GM21447 (cell line): ENCODE measurements around the gene TUBGCP5.

ENCODE experiments used
- ATAC-seq: cut with Tn5 transposase; IDR thresholded peaks from one replicate; pipeline ENCODE4 v1.9.1; 2021; ENCODE audit not compliant: unreplicated experiment

TUBGCP5 gene

GRCh38 chr15:22954798-22955543, 84.4 kb downstream of the TUBGCP5 start:
- ATAC-seq: no peak

GRCh38 chr15:22954326-22954725, 85.0 kb downstream of the TUBGCP5 start:
- ATAC-seq: no peak

DNA sequence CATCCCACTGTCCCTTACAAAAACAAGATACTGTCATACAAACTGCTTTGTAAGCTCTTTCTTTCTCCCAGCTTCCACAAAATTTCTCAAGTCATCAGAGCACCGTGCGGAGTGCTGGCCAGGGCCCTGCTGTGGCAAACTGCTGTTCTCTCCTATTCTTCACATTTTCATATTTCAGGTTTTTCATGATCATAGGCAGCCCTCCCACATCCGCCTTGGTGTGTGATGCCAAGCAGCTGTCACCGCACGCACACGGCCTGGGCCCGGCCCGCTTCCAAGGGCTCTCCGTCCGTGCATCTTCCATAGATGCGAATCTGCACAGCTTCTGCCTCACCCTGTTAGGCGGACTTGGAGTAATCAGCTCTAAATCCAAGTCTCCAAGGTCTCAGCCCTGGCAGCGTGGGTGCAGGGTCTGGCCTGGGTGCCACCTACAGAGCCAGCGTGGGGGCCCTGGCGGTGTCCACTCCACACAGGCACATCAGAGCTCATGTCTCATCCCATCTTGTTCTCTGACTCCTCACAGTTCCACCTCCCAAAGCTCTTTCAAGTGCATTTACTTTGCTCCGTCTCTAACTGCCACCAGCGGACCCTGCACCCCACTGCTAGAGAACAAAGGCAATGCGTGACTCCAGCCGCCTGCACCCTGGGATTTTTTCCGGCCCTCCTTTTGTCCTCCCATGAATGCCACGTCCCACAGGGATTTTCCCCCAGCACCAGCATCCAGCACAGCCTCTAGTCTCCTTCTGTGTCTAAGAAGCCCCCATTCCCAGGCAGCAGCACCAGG, 86.4 kb downstream of the TUBGCP5 start:
- no peak for ATAC-seq

- ATAC-seq: no peak
Measured at GRCh38 chr15:22951381-22952280, 87.7 kb downstream of the TUBGCP5 start.

DNA sequence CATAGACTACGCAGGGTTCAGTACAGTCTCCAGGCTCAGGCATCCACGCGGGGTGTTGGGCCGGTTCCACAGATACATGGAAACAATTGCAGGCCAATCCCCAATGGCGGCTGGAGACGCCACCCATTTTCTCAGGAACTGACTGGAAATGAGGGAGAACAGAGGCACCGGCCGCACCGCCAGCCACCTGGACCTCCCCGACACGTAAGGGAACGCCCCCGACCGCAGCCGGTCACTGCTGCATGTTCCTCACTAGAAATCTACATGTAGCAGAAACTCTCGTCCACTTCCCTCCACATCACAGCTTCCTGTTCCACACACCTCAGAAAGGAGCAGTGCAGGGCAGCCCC, 88.4 kb downstream of the TUBGCP5 start:
- ATAC-seq: no peak

DNA sequence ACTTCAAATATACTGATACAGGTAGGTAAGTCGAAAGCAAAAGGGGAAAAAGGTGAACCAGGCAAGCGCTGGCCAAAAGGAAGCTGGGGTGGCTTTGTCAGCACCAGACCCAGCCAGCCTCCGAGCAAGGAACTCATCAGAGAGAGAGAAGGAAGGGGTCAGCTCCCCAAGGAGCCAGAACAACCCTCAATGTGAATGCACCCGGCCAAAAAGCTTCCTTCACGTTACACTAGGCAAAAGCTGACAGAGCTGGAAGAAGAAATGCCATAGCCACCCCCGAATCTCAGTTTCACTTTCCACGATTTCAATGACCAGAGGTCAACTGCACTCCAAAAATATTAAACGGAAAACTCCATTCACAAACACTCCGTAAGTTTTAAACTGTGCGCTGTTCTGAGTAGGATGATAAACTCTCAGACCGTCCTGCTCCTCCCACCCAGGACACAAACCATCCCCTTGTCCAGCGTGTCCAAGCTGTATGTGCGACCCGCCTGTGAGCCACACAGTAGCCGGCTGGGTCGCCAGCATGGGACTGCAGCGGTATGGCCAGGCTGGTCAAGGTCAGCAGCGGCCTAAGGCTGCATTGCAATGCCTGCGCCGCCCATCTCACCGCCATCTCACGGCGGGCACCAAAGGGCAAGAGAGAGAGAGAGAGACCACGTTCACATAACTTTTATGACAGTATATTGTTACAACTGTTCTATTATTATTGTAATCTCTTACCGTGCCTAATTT, 88.9 kb downstream of the TUBGCP5 start:
- no peak for ATAC-seq
